Measurements from ENCODE around the gene PCDH9. TPM values are rescaled to one million over a fixed set of nuclear protein-coding genes. Genes with fewer than 3 reads are reported as not detected.

PCDH9 gene
- total RNA-seq, 2 donors from 2014 or later: 0.44 to 1.0 TPM

DNA sequence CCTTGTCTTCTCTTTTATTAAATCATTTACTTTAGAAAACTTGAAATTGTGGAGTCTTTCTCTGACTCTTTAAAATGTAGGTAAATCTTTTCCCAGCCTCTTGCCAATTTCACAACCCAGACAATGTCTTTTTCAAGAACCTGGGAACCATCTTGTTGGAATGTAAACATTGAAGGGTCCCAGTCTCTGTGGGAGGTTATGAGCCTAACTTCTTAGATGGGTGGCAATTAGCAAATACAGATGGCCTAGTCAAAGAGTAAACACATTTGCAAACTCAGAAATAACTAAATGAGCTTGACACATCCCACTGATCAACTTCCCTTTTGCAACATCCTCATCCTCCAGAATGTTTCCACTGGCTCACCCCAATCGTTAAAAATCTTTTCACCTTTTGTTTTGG is 721.0 kb downstream of the PCDH9 start:
- H3K9me3 ChIP-seq: no peaks in the 10 kb centered on the region
- H3K36me3 ChIP-seq: no peaks in the 10 kb centered on the region
- no peaks in the 10 kb centered on the region for H3K4me1 ChIP-seq
- H3K4me3 ChIP-seq: no peak overlapping the region
- no peak for DNase-seq
- TF ChIP-seq CTCF (IDR thresholded peaks at IDR 0.05): no peak
- intact Hi-C loops (cut with DNase I): no loop called here
- no peak overlapping the region for H3K9ac ChIP-seq (ENCODE audit: low read depth in 2 of 2, low read length in 2 of 2)
- H3K27me3 ChIP-seq: no peaks in the 10 kb centered on the region
- no peak overlapping the region for H3K27ac ChIP-seq

GRCh38 chr13:66508153-66508909 is 721.8 kb downstream of the PCDH9 start:
- H3K9ac ChIP-seq (ENCODE audit: low read depth in 2 of 2, low read length in 2 of 2): no peak overlapping the region
- no peak overlapping the region for H3K4me3 ChIP-seq
- no peak overlapping the region for H3K27ac ChIP-seq
- H3K9me3 ChIP-seq: no peaks in the 10 kb centered on the region
- no peak for TF ChIP-seq CTCF (IDR thresholded peaks at IDR 0.05)
- H3K27me3 ChIP-seq: no peaks in the 10 kb centered on the region
- no peaks in the 10 kb centered on the region for H3K36me3 ChIP-seq
- H3K4me1 ChIP-seq: no peaks in the 10 kb centered on the region
- no peak for DNase-seq
- intact Hi-C loops (cut with DNase I): no loop called here

DNA sequence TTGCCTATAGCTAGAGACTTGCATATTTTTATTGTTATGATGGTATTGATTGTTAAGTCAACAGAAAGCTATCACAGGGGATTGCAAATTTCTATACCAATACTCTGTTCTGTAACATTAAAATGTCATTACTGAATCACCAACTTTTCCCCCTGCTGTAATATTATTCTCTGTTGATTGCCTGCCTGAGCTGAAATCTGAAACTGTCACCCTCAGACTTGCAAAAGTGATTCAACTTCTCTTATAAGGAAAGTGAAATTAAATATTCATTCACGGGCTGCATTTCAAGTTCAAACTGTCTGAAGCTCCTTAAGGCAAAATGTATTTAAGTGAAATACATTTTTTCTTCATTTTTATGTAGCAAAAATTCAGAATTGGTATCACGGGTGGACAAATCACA is 723.2 kb downstream of the PCDH9 start:
- no peak overlapping the region for H3K4me3 ChIP-seq
- DNase-seq: no peak
- H3K27ac ChIP-seq: no peak overlapping the region
- H3K4me1 ChIP-seq: no peaks in the 10 kb centered on the region
- H3K9ac ChIP-seq (ENCODE audit: low read depth in 2 of 2, low read length in 2 of 2): no peak overlapping the region
- no peaks in the 10 kb centered on the region for H3K36me3 ChIP-seq
- H3K27me3 ChIP-seq: no peaks in the 10 kb centered on the region
- no peaks in the 10 kb centered on the region for H3K9me3 ChIP-seq
- TF ChIP-seq CTCF (IDR thresholded peaks at IDR 0.05): no peak
- intact Hi-C loops (cut with DNase I): no loop called here

GRCh38 chr13:66506051-66506777 is 723.9 kb downstream of the PCDH9 start:
- Histone ChIP-seq H3K27ac (no peak overlapping the region), H3K36me3 (no peaks in the 10 kb centered on the region), H3K9me3 (no peaks in the 10 kb centered on the region), H3K27me3 (no peaks in the 10 kb centered on the region), H3K9ac (ENCODE audit: low read depth in 2 of 2, low read length in 2 of 2) (no peak overlapping the region), H3K4me3 (no peak overlapping the region), H3K4me1 (no peaks in the 10 kb centered on the region)
- intact Hi-C loops (cut with DNase I): no loop called here
- DNase-seq: no peak
- no peak for TF ChIP-seq CTCF (IDR thresholded peaks at IDR 0.05)

DNA sequence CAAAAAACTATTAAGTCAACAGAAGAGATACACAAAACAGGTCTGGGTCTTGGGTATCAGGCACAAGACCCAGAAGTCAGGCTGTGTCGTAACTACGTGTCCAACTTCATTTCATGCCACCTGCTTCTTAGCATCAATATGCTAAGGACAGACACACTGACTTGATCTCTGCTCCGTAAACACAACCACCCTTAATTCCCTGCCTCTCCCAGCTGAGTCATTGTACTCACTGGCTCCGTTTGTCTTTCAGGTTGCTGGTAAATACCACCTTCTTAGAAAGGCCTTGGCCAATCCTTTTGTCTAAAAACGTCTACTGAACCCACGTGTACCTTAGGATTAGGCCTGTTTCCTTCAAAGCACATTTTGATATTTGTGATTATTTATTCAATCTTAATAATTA is 726.2 kb downstream of the PCDH9 start:
- no peak overlapping the region for H3K9ac ChIP-seq (ENCODE audit: low read depth in 2 of 2, low read length in 2 of 2)
- H3K36me3 ChIP-seq: no peaks in the 10 kb centered on the region
- no peaks in the 10 kb centered on the region for H3K4me1 ChIP-seq
- no peak for DNase-seq
- intact Hi-C loops (cut with DNase I): no loop called here
- H3K9me3 ChIP-seq: no peaks in the 10 kb centered on the region
- no peak overlapping the region for H3K27ac ChIP-seq
- H3K4me3 ChIP-seq: no peak overlapping the region
- TF ChIP-seq CTCF (IDR thresholded peaks at IDR 0.05): no peak
- H3K27me3 ChIP-seq: no peaks in the 10 kb centered on the region
